Measurements from ENCODE around the gene EFEMP2. TPM values are rescaled to one million over a fixed set of nuclear protein-coding genes. Genes with fewer than 3 reads are reported as not detected.

The EFEMP2 gene
- total and polyA plus RNA-seq, 2 donors (not counting 3 experiments of a cell fraction or from before 2014, with no cell fraction given): 81.7 to 207 TPM

GRCh38 chr11:65921876-65922275 lies 49.3 kb upstream of the EFEMP2 start:
- intact Hi-C loops (cut with micrococcal nuclease): no loop called here
- Histone ChIP-seq H3K4me1 (ENCODE audit: control insufficient read depth, extremely low read depth, insufficient read depth, low read length) (peaks cover 26% of the 10 kb centered on the region), H4K20me1 (replicated peaks; ENCODE audit: control insufficient read depth, extremely low read depth, insufficient read depth, low read length) (no peaks in the 10 kb centered on the region), H3K27me3 (ENCODE audit: control insufficient read depth in 2 of 2, insufficient read depth in 2 of 2, low read length in 2 of 2) (no peaks in the 10 kb centered on the region), H3K9me3 (replicated peaks; ENCODE audit: control insufficient read depth, insufficient read depth, low read length) (no peaks in the 10 kb centered on the region), H3K9ac (replicated peaks; ENCODE audit: extremely low read depth, insufficient read depth, low read length) (no peak overlapping the region), H3K4me2 (ENCODE audit: insufficient read depth, low read length) (no peak overlapping the region), H3K79me2 (ENCODE audit: control insufficient read depth, insufficient read depth, low read length) (peaks cover 31% of the 10 kb centered on the region), H3K9me1 (replicated peaks; ENCODE audit: control insufficient read depth, extremely low read depth, insufficient read depth, low read length) (no peaks in the 10 kb centered on the region), H2AFZ (ENCODE audit: low read depth, low read length) (no peak overlapping the region), H3K36me3 (ENCODE audit: control insufficient read depth in 2 of 2, extremely low read depth in 1 of 2, insufficient read depth in 2 of 2, low read length in 2 of 2) (peaks cover 6 to 11% of the 10 kb centered on the region in 2 experiments), H3K4me3 (replicated peaks in 1 of 3; ENCODE audit: insufficient read depth in 1 of 3, low read depth in 1 of 3, low read length in 3 of 3) (no peak overlapping the region), H3K27ac (ENCODE audit: insufficient read depth, low read depth, low read length) (no peak overlapping the region)
- ChIA-PET POLR2A (interaction anchor here (0.6 kb wide), 1 partner anchor 34 kb away, joined by 3 read pairs; the partner anchor contains the start of gene FIBP), CTCF (interaction anchor here (1.3 kb wide), 1 partner anchor 32 kb away, joined by 5 read pairs; the partner anchor contains the start of gene CCDC85B)
- BruUV-seq (replicated peaks): no TSS peak
- no peak for FAIRE-seq
- TF ChIP-seq MAX (IDR thresholded peaks at IDR 0.05; ENCODE audit: insufficient read depth, insufficient read length): no peak
- TF ChIP-seq JUN (IDR thresholded peaks at IDR 0.05; ENCODE audit: borderline replicate concordance, insufficient read depth, insufficient read length, low read depth): no peak
- no peak for TF ChIP-seq CTCF (IDR thresholded peaks at IDR 0.05; ENCODE audit: extremely low read depth in 1 of 2, insufficient read depth in 1 of 2, low read depth in 1 of 2, low read length in 2 of 2)
- TF ChIP-seq EZH2 (IDR thresholded peaks at IDR 0.05; ENCODE audit: borderline replicate concordance, low read depth, low read length, severe bottlenecking): no peak
- no peak for TF ChIP-seq POLR2A (IDR thresholded peaks at IDR 0.05; ENCODE audit: low read depth, low read length)
- no peak for TF ChIP-seq POLR2AphosphoS5 (IDR thresholded peaks at IDR 0.05; ENCODE audit: insufficient read depth, low read depth, low read length)
- no peak for TF ChIP-seq MYC (IDR thresholded peaks at IDR 0.05; ENCODE audit: low read depth, low read length)
- no peak for TF ChIP-seq GATA2 (IDR thresholded peaks at IDR 0.05; ENCODE audit: insufficient read depth, insufficient read length, low read depth, low read length)
- no peak for TF ChIP-seq FOS (IDR thresholded peaks at IDR 0.05; ENCODE audit: borderline replicate concordance, insufficient read depth, low read length)
- DNase-seq (ENCODE audit: low read depth, low spot score): no peak
- dilution Hi-C loops (cut with MboI; ENCODE audit: extremely low pct_ligation_motif_present, low sequenced_read_pairs): no loop called here
